ENCODE data around the gene MATN1.
"Not testable (repeated sequence)": the region's sequence is repeated elsewhere in the genome, so short reads cannot be mapped to it uniquely, and the experiment has no call there.

The MATN1 gene

GRCh38 chr1:30723331-30723755, at the start of gene MATN1:
Gene MATN1, minus strand, starts transcription at chr1:30723585. Its CDS starts 34 bp downstream, at chr1:30723551.
- DNase-seq: no peak

DNA sequence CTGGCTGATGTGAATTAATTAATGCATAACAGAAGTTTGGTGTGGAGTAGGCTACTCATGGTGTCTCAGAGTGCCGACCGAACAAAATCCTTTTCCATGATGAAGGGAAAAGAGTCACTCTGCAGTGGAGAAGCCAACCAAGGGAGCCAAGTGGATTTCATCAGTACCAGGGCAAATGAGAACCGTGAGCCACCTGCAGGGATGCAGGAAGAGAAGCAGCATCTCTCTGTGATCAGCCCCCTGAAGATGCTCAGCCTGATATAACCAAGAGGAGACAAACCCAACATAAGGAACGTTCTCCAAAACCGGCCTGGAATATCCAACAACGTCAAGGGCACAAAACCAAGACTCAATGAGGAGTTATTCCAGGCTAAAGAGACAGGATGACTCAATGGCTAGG, 47.6 kb upstream of the MATN1 start:
- DNase-seq: no peak

GRCh38 chr1:30770150-30770549, 46.8 kb upstream of the MATN1 start:
- no peak for DNase-seq

GRCh38 chr1:30768830-30769718, 45.7 kb upstream of the MATN1 start:
- no peak for DNase-seq

DNA sequence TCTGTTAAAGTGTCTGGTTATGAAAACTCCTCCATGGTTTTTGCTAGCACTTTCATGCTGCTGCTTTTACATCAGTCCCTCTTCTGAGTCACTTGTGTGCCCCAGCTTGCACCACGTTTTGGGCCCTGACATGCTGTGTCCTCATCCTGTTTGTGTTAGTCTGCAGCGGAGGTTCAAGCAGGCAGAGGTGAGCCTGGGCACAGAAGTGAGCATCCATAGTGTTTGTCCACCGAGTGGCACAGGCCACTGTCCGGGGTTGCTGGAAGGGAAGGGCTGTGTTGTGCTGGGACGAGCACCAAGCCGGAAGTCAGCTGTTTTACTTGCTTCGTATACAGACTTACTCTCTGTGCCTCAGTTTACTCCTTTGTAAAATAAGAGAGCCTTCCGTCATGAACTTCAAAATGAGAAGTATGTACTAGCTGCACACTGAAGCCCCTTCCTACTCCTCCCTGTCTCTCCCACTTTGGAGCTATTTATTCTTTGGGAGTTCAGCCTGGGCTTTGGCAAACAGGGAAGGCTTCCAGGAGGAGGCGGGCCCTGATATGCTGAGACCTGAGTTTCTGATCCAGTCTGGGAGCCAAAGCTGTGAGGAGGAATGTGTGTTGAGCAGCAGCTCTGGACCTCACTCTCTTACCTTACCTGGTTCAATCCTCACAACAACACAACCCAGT, 44.9 kb upstream of the MATN1 start:
- no peak for DNase-seq

DNA sequence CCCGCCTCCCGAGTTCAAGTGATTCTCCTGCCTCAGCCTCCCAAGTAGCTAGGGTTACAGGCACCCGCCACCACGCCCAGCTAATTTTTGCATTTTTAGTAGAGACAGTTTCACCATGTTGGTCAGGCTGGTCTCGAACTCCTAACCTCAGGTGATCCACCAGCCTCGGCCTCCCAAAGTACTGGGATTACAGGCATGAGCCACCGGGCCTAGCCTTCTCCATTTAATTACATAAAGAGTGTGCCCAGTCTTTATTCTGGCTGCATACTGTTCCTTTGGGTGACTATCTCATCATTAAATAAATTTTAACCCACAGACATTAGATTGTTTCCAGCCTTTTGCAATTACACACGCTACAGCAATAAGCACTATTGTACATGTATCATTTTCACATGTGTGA, 43.6 kb upstream of the MATN1 start:
- not testable (repeated sequence) for DNase-seq

DNA sequence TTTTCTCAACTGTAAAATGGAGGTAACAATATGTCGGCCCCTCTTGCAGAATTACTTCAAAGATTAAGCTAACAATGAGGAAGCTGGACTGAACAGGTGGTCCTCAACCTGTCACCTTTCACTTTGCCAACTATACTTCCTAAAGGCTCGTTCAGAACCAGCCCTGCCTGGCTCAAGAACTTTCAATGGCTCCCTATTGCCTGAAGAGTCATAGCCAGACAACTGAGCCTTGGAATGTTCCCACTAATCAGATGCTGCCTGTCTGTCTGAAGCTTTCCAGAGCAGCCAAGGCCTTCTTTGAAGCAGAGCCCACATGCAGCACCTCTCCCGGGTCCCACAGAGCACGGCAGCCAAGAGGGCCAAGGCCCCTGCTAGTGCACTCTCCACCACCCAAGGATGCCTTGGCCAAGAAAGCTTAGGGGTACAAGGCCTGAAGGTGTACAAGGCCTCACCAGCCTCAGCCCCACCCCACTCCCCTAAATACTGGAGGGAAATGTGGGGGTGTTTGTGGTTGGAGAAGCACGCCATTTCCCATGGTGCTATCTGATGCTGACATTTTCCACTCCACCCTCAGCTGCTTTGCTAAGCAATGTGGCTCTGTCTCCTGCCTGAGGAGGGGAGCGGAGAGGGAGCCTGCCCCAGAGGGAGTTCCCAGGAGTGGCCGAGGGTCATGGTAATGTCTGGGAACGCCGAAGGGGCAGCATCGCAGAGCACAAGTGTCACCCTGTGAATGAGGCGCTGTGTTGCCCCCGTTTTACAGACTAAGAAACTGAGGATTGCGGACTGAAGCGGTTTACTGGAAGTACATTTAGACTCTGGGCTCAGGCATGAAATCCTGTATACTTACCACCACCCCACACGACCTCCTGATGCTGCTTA, 42.4 kb upstream of the MATN1 start:
- DNase-seq: no peak

- DNase-seq: no peak
These were observed 41.7 kb upstream of the MATN1 start for GRCh38 chr1:30764939-30765555.

- DNase-seq: no peak
These were observed 41.0 kb upstream of the MATN1 start for GRCh38 chr1:30764396-30764795.

DNA sequence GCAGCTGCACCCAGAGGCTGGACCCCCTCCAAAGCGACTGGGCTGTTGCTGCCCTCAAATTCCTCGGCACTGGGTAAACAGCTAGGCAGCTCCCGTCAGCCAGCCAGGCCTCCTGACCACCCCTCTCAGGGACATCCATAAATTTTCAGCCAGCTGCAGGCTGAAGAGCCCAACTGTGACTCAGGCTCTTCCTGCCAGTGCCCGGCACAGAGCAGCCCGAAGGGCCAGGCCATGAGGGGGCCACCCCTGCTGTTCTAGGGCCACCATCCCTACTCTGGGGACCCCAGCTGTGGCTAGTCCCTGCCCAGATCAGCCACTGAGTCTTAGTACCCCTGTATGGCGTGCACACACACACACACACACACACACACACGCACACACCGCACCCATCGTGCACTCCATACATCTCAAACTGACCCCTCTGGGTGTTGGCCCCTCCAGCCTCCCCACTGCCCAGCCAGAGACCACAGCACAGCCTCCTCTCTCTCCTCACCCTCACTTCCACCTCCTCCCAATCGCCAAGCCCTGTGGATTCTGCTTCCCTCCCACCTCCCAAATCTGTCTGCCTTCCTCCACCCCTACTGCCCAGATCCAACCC, 40.4 kb upstream of the MATN1 start:
- no peak for DNase-seq

DNA sequence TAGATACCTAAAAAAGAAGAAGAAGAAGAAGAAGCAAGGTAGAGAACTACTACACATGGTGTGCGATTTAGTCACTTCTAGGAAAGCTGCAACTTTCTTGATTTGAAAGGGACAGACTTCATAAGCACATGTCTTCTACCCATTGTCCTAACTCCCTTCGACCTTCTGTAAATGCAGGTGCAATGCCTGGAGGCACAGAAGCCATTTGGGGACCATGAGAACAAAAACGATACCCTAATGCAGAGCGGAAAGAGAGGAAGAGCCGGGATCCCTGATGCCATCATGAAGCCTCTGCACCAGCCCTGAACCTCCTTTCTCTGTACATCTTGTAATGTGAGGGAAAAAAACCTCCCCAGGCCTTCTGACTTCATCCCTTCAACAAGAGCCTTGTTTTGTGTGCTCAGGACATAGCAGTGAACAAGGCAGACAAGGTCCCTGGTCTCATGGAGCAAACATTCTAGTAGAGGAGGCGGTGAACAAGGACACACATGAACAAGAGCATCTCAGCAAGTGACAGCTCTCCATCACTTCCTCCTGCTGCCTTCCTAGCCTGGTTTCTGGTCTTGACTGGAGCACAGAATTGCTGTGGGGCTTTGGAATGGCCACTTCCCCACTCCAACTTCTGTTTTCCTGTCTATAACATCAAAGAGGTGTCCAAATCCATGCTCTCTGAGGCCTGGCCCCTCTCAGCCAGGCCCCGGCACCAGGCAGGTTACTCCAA, 39.7 kb upstream of the MATN1 start:
- DNase-seq: no peak

GRCh38 chr1:30762152-30762929, 39.0 kb upstream of the MATN1 start:
- no peak for DNase-seq

DNA sequence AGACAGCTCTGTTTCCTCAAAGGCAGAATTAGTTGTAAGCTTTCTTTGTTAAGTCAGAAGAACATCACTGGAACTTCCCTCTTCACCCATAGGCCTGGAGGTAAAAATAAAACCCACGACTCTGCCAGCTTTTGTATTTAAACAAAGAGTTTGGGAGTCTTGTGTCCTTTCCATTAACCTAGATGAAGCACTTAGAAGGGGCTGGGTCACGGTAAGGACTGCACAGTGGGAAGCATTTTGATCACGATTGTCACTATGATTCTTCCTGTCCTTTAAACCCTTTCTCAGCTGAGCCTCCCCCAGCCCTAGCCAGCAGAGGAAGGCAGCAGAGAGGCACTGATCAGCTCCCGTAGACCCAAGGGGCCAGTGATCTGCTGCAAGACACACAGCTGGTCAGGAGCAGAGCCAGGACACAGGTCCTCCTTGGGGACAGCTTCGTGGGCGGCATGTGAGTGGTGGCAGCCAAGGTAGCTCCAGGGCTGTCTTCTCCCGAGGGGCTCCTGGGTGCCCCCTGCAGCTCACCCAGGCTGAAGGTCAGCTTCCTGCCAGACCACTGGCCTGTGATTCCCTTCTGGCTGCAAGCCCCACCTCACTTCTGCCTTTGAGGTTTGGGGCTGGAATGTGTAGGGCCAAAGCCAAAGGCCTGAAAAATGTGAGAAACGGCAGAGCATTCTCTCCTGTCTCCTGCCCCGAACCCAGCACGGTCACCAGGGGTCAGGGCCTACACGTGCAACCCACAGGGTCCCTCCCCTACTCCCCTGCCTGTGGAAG, 38.2 kb upstream of the MATN1 start:
- DNase-seq: no peak

DNA sequence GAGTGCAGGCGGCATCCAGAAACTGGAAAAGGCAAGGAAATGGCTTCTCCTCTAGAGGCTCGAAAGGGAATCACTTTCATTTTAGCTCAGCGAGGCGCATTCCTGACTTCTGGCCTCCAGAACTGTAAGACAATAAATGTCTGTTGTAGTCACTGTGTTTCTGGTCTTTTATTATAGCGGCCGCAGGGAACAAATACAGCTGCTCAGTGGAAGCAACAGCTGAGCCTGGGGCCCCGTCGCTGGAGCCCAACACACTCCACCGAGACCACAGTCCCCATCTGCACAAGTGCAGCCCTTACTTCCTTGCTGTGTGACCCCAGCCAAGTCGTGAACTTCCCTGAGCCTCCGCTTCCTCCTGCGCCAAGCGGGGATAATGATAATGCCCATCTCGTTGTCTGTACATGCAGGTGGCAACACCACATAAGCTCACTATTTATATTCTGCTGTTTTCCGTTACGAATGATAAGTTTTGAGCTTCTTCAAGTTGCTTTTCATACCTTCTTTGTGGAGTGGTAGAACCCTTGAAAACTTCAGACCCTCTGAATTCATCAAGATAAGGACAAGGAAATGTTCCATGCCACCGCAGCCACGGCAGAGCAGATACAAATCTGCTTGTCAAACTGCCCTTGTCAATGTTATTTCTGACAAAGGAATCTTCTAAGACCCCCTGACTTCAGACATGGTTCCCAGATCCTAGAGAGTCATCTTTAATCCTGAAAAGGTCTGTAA, 37.4 kb upstream of the MATN1 start:
- DNase-seq: no peak

- DNase-seq: peak; percentile 63
These were observed 36.4 kb upstream of the MATN1 start for GRCh38 chr1:30759718-30760281.

DNA sequence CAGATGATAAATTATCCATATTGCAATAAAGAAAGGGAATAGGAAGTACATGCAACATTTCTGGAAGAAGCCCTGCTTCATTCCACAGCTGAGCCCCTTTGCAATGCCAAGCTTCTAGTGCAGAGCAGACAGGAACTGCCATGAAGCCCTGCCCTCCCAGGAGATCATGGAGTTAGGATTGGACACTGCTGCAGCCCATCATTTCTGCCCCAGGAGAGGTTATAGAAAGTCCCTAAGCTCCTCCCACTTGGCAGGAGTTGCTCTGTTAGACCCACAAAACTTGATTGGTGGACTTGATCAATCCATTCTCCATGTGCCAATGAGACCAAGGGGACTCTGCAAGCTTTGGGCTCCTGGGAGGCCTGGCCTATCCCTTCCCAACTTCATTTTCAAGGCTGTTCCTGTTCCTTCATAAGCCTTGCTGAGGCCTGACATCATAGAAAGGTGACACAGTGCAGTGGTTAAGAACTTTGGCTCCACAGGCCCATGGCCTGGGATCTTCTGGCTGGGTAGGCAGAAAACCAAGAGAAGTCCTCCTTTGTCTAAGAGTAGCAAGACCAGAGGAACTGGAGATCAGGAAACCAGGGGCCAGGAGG, 35.5 kb upstream of the MATN1 start:
- peak; percentile 64 for DNase-seq

GRCh38 chr1:30758121-30758688, 34.8 kb upstream of the MATN1 start:
- DNase-seq: no peak
